Nephron (organoid): ENCODE measurements around the gene SERINC1.

Source experiments
- H3K27ac Mint-ChIP-seq, 3 experiments: 2 replicates each; pipeline ENCODE4 v1.8.0; 2020; ENCODE audit warnings: mixed read lengths in 3 of 3, mild to moderate bottlenecking in 2 of 3, moderate library complexity in 1 of 3
- H3K27me3 Mint-ChIP-seq: 2 replicates; pipeline ENCODE4 v1.8.0; 2021; ENCODE audit warnings: low read depth, mild to moderate bottlenecking, moderate library complexity, mixed read lengths
- H3K36me3 Mint-ChIP-seq: 2 replicates; pipeline ENCODE4 v1.8.0; 2020; ENCODE audit warnings: low read depth, mixed read lengths
- H3K4me1 Mint-ChIP-seq: 2 replicates; pipeline ENCODE4 v1.8.0; 2020; ENCODE audit warnings: mixed read lengths
- H3K4me3 Mint-ChIP-seq, 3 experiments: 2 replicates each; pipeline ENCODE4 v1.8.0; 2020; ENCODE audit warnings: mild to moderate bottlenecking in 3 of 3, mixed read lengths in 3 of 3, moderate library complexity in 2 of 3
- H3K9me3 Mint-ChIP-seq: 2 replicates; pipeline ENCODE4 v1.8.0; 2020; ENCODE audit warnings: mixed read lengths
- CTCF ChIP-seq, 3 experiments: fragments of 200-600 bp; sonication (generic); IDR thresholded peaks; one replicate each; pipeline ENCODE4 v1.5.0; 2021; ENCODE audit warnings: antibody characterized with exemption in 3 of 3; ENCODE audit not compliant: unreplicated experiment in 3 of 3

SERINC1 gene

GRCh38 chr6:122494665-122495272 lies 23.2 kb upstream of the SERINC1 start:
- peaks cover 3% of the 10 kb centered on the region for H3K4me1 Mint-ChIP-seq
- no peak overlapping the region for H3K27ac Mint-ChIP-seq
- peaks cover 31% of the 10 kb centered on the region for H3K9me3 Mint-ChIP-seq
- peaks cover 17% of the 10 kb centered on the region for H3K36me3 Mint-ChIP-seq
- H3K27me3 Mint-ChIP-seq = no peaks in the 10 kb centered on the region
- no peak overlapping the region for H3K4me3 Mint-ChIP-seq
- no peak for TF ChIP-seq CTCF (IDR thresholded peaks at IDR 0.05; ENCODE audit: unreplicated experiment in 3 of 3)

DNA sequence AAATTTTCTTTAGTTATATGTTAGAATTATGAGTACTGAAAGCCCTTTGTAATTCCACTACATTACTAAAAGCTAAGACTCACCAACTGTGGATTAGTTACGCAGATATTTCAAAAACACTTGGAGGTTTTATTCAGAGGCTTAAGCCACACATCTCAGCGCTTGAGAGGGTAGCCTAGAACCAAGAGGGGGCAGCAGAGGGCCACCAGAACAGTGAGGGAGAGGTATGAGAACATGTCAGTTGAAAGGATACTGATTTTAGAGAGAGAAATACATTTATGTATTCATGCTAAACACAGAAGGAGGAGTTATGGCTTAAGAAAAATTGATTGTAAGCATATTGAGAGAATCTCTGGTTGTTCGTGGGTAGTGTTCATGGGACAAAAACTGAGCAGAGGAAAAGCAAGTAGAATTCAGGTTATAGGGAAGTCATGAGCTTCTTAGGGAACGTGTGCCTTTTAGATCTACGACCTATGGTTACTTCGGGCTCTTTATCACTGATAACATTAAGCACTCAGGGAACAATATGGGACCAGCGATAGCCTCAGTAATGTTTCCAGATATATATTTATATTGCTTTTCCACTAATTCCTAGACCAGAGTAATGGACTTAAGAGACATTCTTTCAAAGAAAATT lies 20.4 kb upstream of the SERINC1 start:
- peaks cover 4% of the 10 kb centered on the region for H3K4me1 Mint-ChIP-seq
- no peak overlapping the region for H3K27ac Mint-ChIP-seq
- peak; percentile 79 to 86 (median 85) for TF ChIP-seq CTCF (IDR thresholded peaks at IDR 0.05; ENCODE audit: unreplicated experiment in 3 of 3)
- H3K4me3 Mint-ChIP-seq = no peak overlapping the region
- no peaks in the 10 kb centered on the region for H3K27me3 Mint-ChIP-seq
- peaks cover 6% of the 10 kb centered on the region for H3K36me3 Mint-ChIP-seq
- H3K9me3 Mint-ChIP-seq = peaks cover 10% of the 10 kb centered on the region

DNA sequence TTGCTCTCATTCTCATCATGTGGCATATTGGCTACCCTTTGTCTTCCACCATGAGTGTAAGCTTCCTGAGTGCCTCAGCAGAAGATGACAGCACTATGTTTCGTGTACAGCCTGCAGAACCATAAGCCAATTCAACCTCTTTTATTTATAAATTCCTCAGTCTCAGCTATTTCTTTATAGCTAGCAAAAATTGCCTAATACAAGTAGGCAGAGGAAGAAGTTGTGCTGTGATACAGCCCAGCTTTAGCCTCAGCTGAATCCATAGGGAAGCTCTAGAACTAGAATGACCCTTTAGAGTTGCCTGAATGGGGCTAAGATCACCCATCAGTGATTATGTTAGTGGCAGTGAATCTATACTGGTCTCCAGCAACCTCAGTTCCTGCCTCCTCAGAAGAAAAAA lies 19.0 kb upstream of the SERINC1 start:
- Mint-ChIP-seq H3K9me3 (peaks cover 4% of the 10 kb centered on the region), H3K36me3 (peaks cover 5% of the 10 kb centered on the region), H3K4me3 (no peak overlapping the region), H3K4me1 (peaks cover 4% of the 10 kb centered on the region), H3K27ac (no peak overlapping the region), H3K27me3 (no peaks in the 10 kb centered on the region)
- no peak for TF ChIP-seq CTCF (IDR thresholded peaks at IDR 0.05; ENCODE audit: unreplicated experiment in 3 of 3)

- TF ChIP-seq CTCF (IDR thresholded peaks at IDR 0.05; ENCODE audit: unreplicated experiment in 3 of 3) = no peak
- H3K9me3 Mint-ChIP-seq = no peaks in the 10 kb centered on the region
- H3K4me1 Mint-ChIP-seq = peaks cover under 1% of the 10 kb centered on the region
- no peaks in the 10 kb centered on the region for H3K27me3 Mint-ChIP-seq
- H3K4me3 Mint-ChIP-seq = peak overlapping the region; percentile 19 to 74 (median 67)
- no peaks in the 10 kb centered on the region for H3K36me3 Mint-ChIP-seq
- H3K27ac Mint-ChIP-seq = peak overlapping the region; percentile 37 to 61 (median 42)
These were observed 13.2 kb upstream of the SERINC1 start for GRCh38 chr6:122484760-122485159.

DNA sequence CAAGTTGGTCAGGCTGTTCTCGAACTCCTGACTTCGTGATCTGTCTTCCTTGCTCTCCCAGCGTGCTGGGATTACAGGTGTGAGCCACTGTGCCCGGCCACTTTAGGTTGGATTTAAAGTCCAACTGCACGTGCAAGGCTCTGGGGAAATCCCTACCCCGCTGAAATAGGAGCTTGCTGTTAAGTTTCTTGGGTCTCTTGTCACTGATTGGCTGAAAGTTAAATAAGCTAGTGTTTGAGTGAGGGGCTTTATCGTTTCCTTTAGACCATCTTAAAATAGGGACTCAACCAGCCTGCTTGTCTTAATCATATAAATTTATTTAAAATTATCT lies 11.1 kb upstream of the SERINC1 start:
- H3K27ac Mint-ChIP-seq = no peak overlapping the region
- H3K27me3 Mint-ChIP-seq = no peaks in the 10 kb centered on the region
- no peaks in the 10 kb centered on the region for H3K36me3 Mint-ChIP-seq
- TF ChIP-seq CTCF (IDR thresholded peaks at IDR 0.05; ENCODE audit: unreplicated experiment in 3 of 3) = no peak
- no peaks in the 10 kb centered on the region for H3K4me1 Mint-ChIP-seq
- no peaks in the 10 kb centered on the region for H3K9me3 Mint-ChIP-seq
- peak overlapping the region; percentile 76 to 86 (median 80) for H3K4me3 Mint-ChIP-seq

GRCh38 chr6:122476131-122476530 lies 4.5 kb upstream of the SERINC1 start:
- H3K4me1 Mint-ChIP-seq = peaks cover 5% of the 10 kb centered on the region
- no peaks in the 10 kb centered on the region for H3K9me3 Mint-ChIP-seq
- H3K27ac Mint-ChIP-seq = no peak overlapping the region
- TF ChIP-seq CTCF (IDR thresholded peaks at IDR 0.05; ENCODE audit: unreplicated experiment in 3 of 3) = peak; percentile 39 to 65 (median 49)
- H3K36me3 Mint-ChIP-seq = no peaks in the 10 kb centered on the region
- H3K4me3 Mint-ChIP-seq = peak overlapping the region in 1 of 3 experiments; percentile 49
- no peaks in the 10 kb centered on the region for H3K27me3 Mint-ChIP-seq
